GM23248 (cell line): ENCODE data around the gene DNAI2. TPM values are rescaled to one million over a fixed set of nuclear protein-coding genes. Genes with fewer than 3 reads are reported as not detected.

Source experiments
- DNase-seq: peaks from one replicate; pipeline ENCODE4 v3.0.0-alpha.2; 2015
- H2AFZ ChIP-seq: fragments of 200-600 bp; sonication (generic); 2 replicates; pipeline ENCODE4 v1.6.1; 2016; ENCODE audit warnings: antibody characterized with exemption
- H3F3A ChIP-seq: fragments of 200-600 bp; sonication (generic); 2 replicates; pipeline ENCODE4 v1.6.1; 2016; ENCODE audit warnings: mild to moderate bottlenecking, antibody characterized with exemption, mixed run types; ENCODE audit not compliant: insufficient read depth
- H3K27ac ChIP-seq: fragments of 200-600 bp; sonication (generic); 2 replicates; pipeline ENCODE4 v1.5.1; 2016; ENCODE audit warnings: mild to moderate bottlenecking
- H3K27me3 ChIP-seq: fragments of 200-600 bp; sonication (generic); replicated peaks from 2 replicates; pipeline ENCODE4 v1.6.1; 2016; ENCODE audit warnings: mild to moderate bottlenecking; ENCODE audit not compliant: insufficient read depth
- H3K36me3 ChIP-seq: fragments of 200-600 bp; sonication (generic); 2 replicates; pipeline ENCODE4 v1.6.1; 2016; ENCODE audit warnings: low read depth, mild to moderate bottlenecking
- H3K4me1 ChIP-seq: fragments of 200-600 bp; sonication (generic); 2 replicates; pipeline ENCODE4 v1.6.1; 2016; ENCODE audit warnings: mild to moderate bottlenecking; ENCODE audit not compliant: insufficient read depth
- H3K4me2 ChIP-seq: fragments of 200-600 bp; sonication (generic); one replicate; pipeline ENCODE4 v1.6.1; 2016; ENCODE audit warnings: mild to moderate bottlenecking; ENCODE audit not compliant: unreplicated experiment
- H3K4me3 ChIP-seq: fragments of 200-600 bp; sonication (generic); 2 replicates; pipeline ENCODE4 v1.5.1; 2016; ENCODE audit warnings: mild to moderate bottlenecking
- H3K79me2 ChIP-seq: fragments of 200-600 bp; sonication (generic); 2 replicates; pipeline ENCODE4 v1.6.1; 2016; ENCODE audit warnings: mild to moderate bottlenecking; ENCODE audit not compliant: insufficient read depth
- H3K9ac ChIP-seq: fragments of 200-600 bp; sonication (generic); 2 replicates; pipeline ENCODE4 v1.6.1; 2016; ENCODE audit warnings: mild to moderate bottlenecking
- H3K9me2 ChIP-seq: fragments of 200-600 bp; sonication (generic); 2 replicates; pipeline ENCODE4 v1.6.1; 2016; ENCODE audit warnings: mixed run types, mild to moderate bottlenecking, moderate library complexity; ENCODE audit not compliant: insufficient read depth
- H3K9me3 ChIP-seq: fragments of 200-600 bp; sonication (generic); one replicate; pipeline ENCODE4 v1.6.1; 2017; ENCODE audit warnings: low read depth
- H4K20me1 ChIP-seq: fragments of 200-600 bp; sonication (generic); 2 replicates; pipeline ENCODE4 v1.6.0; 2016; ENCODE audit not compliant: insufficient read depth
- EZH2 ChIP-seq: fragments of 200-600 bp; sonication (generic); IDR thresholded peaks from 2 replicates; pipeline ENCODE4 v1.6.1; 2018; ENCODE audit warnings: antibody characterized with exemption, mild to moderate bottlenecking; ENCODE audit not compliant: insufficient read depth, poor library complexity, severe bottlenecking
- EZH2phosphoT487 ChIP-seq: fragments of 200-600 bp; sonication (generic); IDR thresholded peaks from 2 replicates; pipeline ENCODE4 v1.6.1; 2018; ENCODE audit warnings: antibody characterized with exemption, moderate library complexity, mild to moderate bottlenecking, low read depth; ENCODE audit not compliant: insufficient read depth
- WGBS, 2 experiments: methylation state at CpG; one replicate each; pipeline ENCODE4 v1.1.6; 2015 to 2017; ENCODE audit warnings: low lambda C conversion rate in 2 of 2, low coverage in 1 of 2; ENCODE audit errors: missing lambda C conversion rate in 2 of 2; 5-methylcytosine and 5-hydroxymethylcytosine counted together
- in situ Hi-C: fragments of 300-500 bp; cut with MboI; formaldehyde crosslinking; loops from 2 replicates; pipeline ENCODE4 v1.15.0; 2020
- polyA plus RNA-seq: library from polyadenylated mRNA; unstranded; fragments of >200 nt; fragmentation: Nextera tagmentation; extraction: Ambion mirVana; gene quantifications from 2 replicates; pipeline ENCODE4 v1.2.1, GENCODE V29; 2016
- total RNA-seq: library from RNA; depleted of rRNA; stranded (reverse); fragments of >200 nt; shearing (Covaris generic); gene quantifications from 2 replicates; pipeline ENCODE4 v1.2.3, GENCODE V29; 2014

Gene DNAI2
- total and polyA plus RNA-seq, 2 experiments from 2014 or later = not detected

DNA sequence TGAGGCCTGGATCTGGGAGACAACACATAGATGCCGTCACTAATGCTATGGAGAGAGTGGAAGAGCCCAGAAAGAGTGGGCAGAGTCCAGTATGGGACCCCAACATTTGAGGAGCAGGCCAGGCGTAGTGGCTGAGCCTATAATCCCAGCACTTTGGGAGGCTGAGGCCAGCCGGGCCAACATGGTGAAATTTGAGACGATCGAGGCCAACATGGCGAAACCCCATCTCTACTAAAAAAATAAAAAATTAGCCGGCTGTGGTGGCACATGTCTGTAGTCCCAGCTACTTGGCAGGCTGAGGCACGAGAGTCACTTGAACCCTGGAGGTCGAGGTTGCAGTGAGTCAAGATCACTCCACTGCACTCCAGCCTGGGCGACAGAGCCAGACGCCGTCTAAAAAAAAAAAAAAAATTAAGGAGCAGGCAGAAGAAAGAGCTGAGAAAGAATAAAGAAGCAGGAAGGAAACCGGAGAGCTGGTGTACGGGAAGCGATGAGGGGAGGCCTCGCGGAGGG lies 6.0 kb upstream of the DNAI2 start:
- no peaks in the 10 kb centered on the region for H3F3A ChIP-seq
- in situ Hi-C loops = no loop called here
- WGBS, 2 experiments = 42 to 46% methylated on average over 17 of the region's 17 CpGs

GRCh38 chr17:74268558-74268957 lies 5.5 kb upstream of the DNAI2 start:
- Histone ChIP-seq H3K4me1 (no peaks in the 10 kb centered on the region), H4K20me1 (no peaks in the 10 kb centered on the region), H3K9me3 (no peaks in the 10 kb centered on the region), H3K27me3 (peaks cover 10% of the 10 kb centered on the region), H2AFZ (no peak overlapping the region), H3K4me3 (no peak overlapping the region), H3K36me3 (no peaks in the 10 kb centered on the region), H3K9me2 (no peaks in the 10 kb centered on the region), H3F3A (no peaks in the 10 kb centered on the region), H3K4me2 (no peak overlapping the region), H3K27ac (no peak overlapping the region), H3K9ac (no peak overlapping the region), H3K79me2 (no peaks in the 10 kb centered on the region)
- WGBS, 2 experiments = 9 to 13% methylated on average over 8 of the region's 8 CpGs
- TF ChIP-seq EZH2phosphoT487 = no peak
- no peak for TF ChIP-seq EZH2
- no peak for DNase-seq
- in situ Hi-C loops = no loop called here

More for the DNA sequence above, 6.0 kb upstream of the DNAI2 start:
- no peaks in the 10 kb centered on the region for H3K9me3 ChIP-seq
- no peak for DNase-seq
- no peak overlapping the region for H3K9ac ChIP-seq
- H3K79me2 ChIP-seq = no peaks in the 10 kb centered on the region
- H2AFZ ChIP-seq = no peak overlapping the region
- H3K27ac ChIP-seq = no peak overlapping the region
- no peaks in the 10 kb centered on the region for H4K20me1 ChIP-seq
- H3K4me2 ChIP-seq = no peak overlapping the region
- H3K9me2 ChIP-seq = no peaks in the 10 kb centered on the region
- no peak for TF ChIP-seq EZH2phosphoT487
- no peak for TF ChIP-seq EZH2
- no peak overlapping the region for H3K4me3 ChIP-seq
- peaks cover 10% of the 10 kb centered on the region for H3K27me3 ChIP-seq
- no peaks in the 10 kb centered on the region for H3K36me3 ChIP-seq
- H3K4me1 ChIP-seq = no peaks in the 10 kb centered on the region

- H3K9me2 ChIP-seq = no peaks in the 10 kb centered on the region
- no peak overlapping the region for H3K4me2 ChIP-seq
- no peak for TF ChIP-seq EZH2
- no peak for TF ChIP-seq EZH2phosphoT487
- no peaks in the 10 kb centered on the region for H3K4me1 ChIP-seq
- no peak overlapping the region for H3K9ac ChIP-seq
- no peak overlapping the region for H3K4me3 ChIP-seq
- 2 to 5% methylated on average over 10 of the region's 10 CpGs for WGBS, 2 experiments
- in situ Hi-C loops = no loop called here
- no peaks in the 10 kb centered on the region for H3K9me3 ChIP-seq
- no peak overlapping the region for H2AFZ ChIP-seq
- no peaks in the 10 kb centered on the region for H3K36me3 ChIP-seq
- peaks cover 22% of the 10 kb centered on the region for H3K27me3 ChIP-seq
- no peaks in the 10 kb centered on the region for H3F3A ChIP-seq
- no peaks in the 10 kb centered on the region for H4K20me1 ChIP-seq
- H3K27ac ChIP-seq = no peak overlapping the region
- DNase-seq = no peak
- no peaks in the 10 kb centered on the region for H3K79me2 ChIP-seq
These were observed 3.7 kb upstream of the DNAI2 start for GRCh38 chr17:74270333-74270732.

GRCh38 chr17:74271281-74271680 lies 2.8 kb upstream of the DNAI2 start:
- Histone ChIP-seq H3K36me3 (no peaks in the 10 kb centered on the region), H3K27me3 (peaks cover 27% of the 10 kb centered on the region), H3F3A (no peaks in the 10 kb centered on the region), H3K9ac (no peak overlapping the region), H3K9me2 (no peaks in the 10 kb centered on the region), H3K4me1 (no peaks in the 10 kb centered on the region), H3K9me3 (no peaks in the 10 kb centered on the region), H3K79me2 (no peaks in the 10 kb centered on the region), H3K4me2 (no peak overlapping the region), H4K20me1 (no peaks in the 10 kb centered on the region), H2AFZ (no peak overlapping the region), H3K27ac (no peak overlapping the region), H3K4me3 (no peak overlapping the region)
- no peak for DNase-seq
- 61 to 67% methylated on average over 3 of the region's 3 CpGs for WGBS, 2 experiments
- in situ Hi-C loops = no loop called here
- TF ChIP-seq EZH2 = no peak
- no peak for TF ChIP-seq EZH2phosphoT487

DNA sequence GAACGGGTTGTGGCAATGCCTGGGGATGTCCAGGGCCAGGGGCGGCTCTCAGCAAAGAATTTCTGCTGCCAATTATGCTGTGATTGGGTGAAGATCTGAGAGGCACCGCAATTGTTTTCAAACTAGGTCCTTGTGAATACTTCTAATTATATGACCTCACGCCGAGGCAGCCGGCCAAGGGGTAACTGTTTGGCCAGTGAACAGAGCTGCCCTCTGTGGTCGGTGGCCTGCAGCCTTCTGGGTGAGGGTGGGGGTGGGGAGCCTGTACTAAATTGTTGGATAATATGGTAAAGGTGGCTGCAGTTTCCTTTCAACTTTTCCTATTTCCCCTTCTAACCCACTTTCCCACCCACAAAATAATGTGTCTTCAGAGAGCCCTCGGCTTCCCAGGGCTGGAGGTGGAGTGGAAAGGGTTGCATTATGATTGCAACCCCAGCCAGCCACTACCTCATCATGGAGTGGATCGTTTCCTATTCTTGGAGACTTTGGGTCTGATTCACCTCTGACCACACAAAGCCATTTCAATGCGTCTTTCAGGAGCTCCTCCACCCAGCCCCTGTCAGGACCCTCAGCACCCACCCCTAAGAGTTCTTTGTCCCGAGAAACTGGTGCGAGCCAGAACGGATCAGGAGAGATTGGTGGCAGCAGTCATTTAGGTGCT lies 2.0 kb upstream of the DNAI2 start:
- H3K9me3 ChIP-seq = no peaks in the 10 kb centered on the region
- no peak overlapping the region for H3K4me2 ChIP-seq
- H3K27ac ChIP-seq = no peak overlapping the region
- in situ Hi-C loops = no loop called here
- peaks cover 35% of the 10 kb centered on the region for H3K27me3 ChIP-seq
- H4K20me1 ChIP-seq = no peaks in the 10 kb centered on the region
- DNase-seq = no peak
- no peak overlapping the region for H3K4me3 ChIP-seq
- no peak overlapping the region for H3K9ac ChIP-seq
- TF ChIP-seq EZH2phosphoT487 (no peak), EZH2 (no peak)
- H2AFZ ChIP-seq = no peak overlapping the region
- no peaks in the 10 kb centered on the region for H3K4me1 ChIP-seq
- H3F3A ChIP-seq = no peaks in the 10 kb centered on the region
- H3K36me3 ChIP-seq = no peaks in the 10 kb centered on the region
- no peaks in the 10 kb centered on the region for H3K9me2 ChIP-seq
- WGBS, 2 experiments = 59 to 60% methylated on average over 13 of the region's 13 CpGs
- no peaks in the 10 kb centered on the region for H3K79me2 ChIP-seq
